HCT116 (cell line): Measurements from ENCODE around the gene OSTM1. TPM values are rescaled to one million over a fixed set of nuclear protein-coding genes. Genes with fewer than 3 reads are reported as not detected.

ENCODE experiments used
- ATAC-seq: fragments of 200-7000 bp; cut with Tn5 transposase; 2 replicates; pipeline ENCODE4 v1.9.1; 2020; ENCODE audit warnings: mild to moderate bottlenecking, moderate library complexity
- BruUV-seq: library from RNA; stranded (reverse); fragments of 400-500 nt; replicated peaks from 2 replicates; lab custom pipeline; 2021; lab: Mats Ljungman, UMichigan
- CTCF ChIA-PET: fragments of 300-600 bp; sonication (Branson Sonifier 250); formaldehyde crosslinking; loops from one replicate; lab custom pipeline; 2021; ENCODE audit warnings: antibody characterized with exemption; lab: Charles Lee
- POLR2A ChIA-PET: fragments of 300-600, 350-600 bp; sonication (Branson Sonifier 250); formaldehyde crosslinking; loops from one replicate; lab custom pipeline; 2021; ENCODE audit warnings: antibody characterized with exemption; lab: Charles Lee
- RAD21 ChIA-PET, 2 experiments: fragments of 300-600 bp; sonication (Branson Sonifier 250); formaldehyde crosslinking; loops; one replicate each; lab custom pipeline; 2023; ENCODE audit warnings: low total read pairs in 2 of 2; ENCODE audit not compliant: uncharacterized antibody in 2 of 2, unreplicated experiment in 2 of 2, low non-redundant PET in 1 of 2; lab: Charles Lee
- DNase-seq: peaks from one replicate; pipeline ENCODE4 v3.0.0-alpha.2; 2010; ENCODE audit warnings: low read depth, low spot score
- H2AFZ ChIP-seq: fragments of 200-600 bp; shearing (Covaris generic), sonication (generic); 2 replicates; pipeline ENCODE4 v1.6.1; 2017; ENCODE audit warnings: low read depth, mixed run types, mixed read lengths, antibody characterized with exemption, low read length; ENCODE audit not compliant: poor library complexity, severe bottlenecking
- H3K27ac ChIP-seq: 2 replicates; pipeline ENCODE4 v1.5.1; 2012; ENCODE audit warnings: low read depth, low read length
- H3K27me3 ChIP-seq: fragments of 200-600 bp; sonication (generic); 2 replicates; pipeline ENCODE4 v1.6.1; 2016; ENCODE audit warnings: mixed run types, low read length, mixed read lengths; ENCODE audit not compliant: insufficient read depth
- H3K36me3 ChIP-seq, 2 experiments: fragments of 200-500 bp in 1 of 2; fragments of 200-600 bp in 1 of 2; sonication (Bioruptor generic) in 1 of 2; sonication (generic) in 1 of 2; 2 replicates each; pipeline versions ENCODE4 v1.5.1 to v1.6.1; 2014 to 2016; ENCODE audit warnings: low read length in 2 of 2, inconsistent platforms in 1 of 2, mixed read lengths in 1 of 2, mixed run types in 1 of 2; ENCODE audit not compliant: insufficient read depth in 2 of 2, control insufficient read depth in 1 of 2
- H3K4me1 ChIP-seq, 2 experiments: fragments of 200-600 bp in 1 of 2; sonication (generic) in 1 of 2; 2 replicates each; pipeline versions ENCODE4 v1.5.1 to v1.6.1; 2012 to 2017; ENCODE audit warnings: low read length in 2 of 2, inconsistent platforms in 1 of 2, mild to moderate bottlenecking in 1 of 2, mixed read lengths in 1 of 2, mixed run types in 1 of 2, moderate library complexity in 1 of 2; ENCODE audit not compliant: insufficient read depth in 2 of 2, control insufficient read depth in 1 of 2
- H3K4me2 ChIP-seq: fragments of 200-600 bp; sonication (generic); 2 replicates; pipeline ENCODE4 v1.6.1; 2017; ENCODE audit warnings: mixed run types, low read length, mixed read lengths
- H3K4me3 ChIP-seq, 2 experiments: fragments of 200-600 bp in 1 of 2; sonication (generic) in 1 of 2; replicated peaks in 1 of 2; 2 replicates each; pipeline ENCODE4 v1.5.1; 2011 to 2016; ENCODE audit warnings: low read length in 2 of 2, control low read depth in 1 of 2, low read depth in 1 of 2, mild to moderate bottlenecking in 1 of 2, mixed read lengths in 1 of 2, mixed run types in 1 of 2
- H3K79me2 ChIP-seq: fragments of 200-600 bp; sonication (generic); 2 replicates; pipeline ENCODE4 v1.6.1; 2017; ENCODE audit warnings: mild to moderate bottlenecking, mixed run types, low read length, moderate library complexity, mixed read lengths; ENCODE audit not compliant: insufficient read depth
- H3K9ac ChIP-seq: fragments of 200-600 bp; sonication (generic); 2 replicates; pipeline ENCODE4 v1.6.1; 2016; ENCODE audit warnings: low read length, mixed read lengths
- H3K9me2 ChIP-seq: fragments of 200-600 bp; sonication (generic), shearing (Covaris generic); 2 replicates; pipeline ENCODE4 v1.6.1; 2017; ENCODE audit warnings: mixed run types, mild to moderate bottlenecking, moderate library complexity; ENCODE audit not compliant: insufficient read depth
- H3K9me3 ChIP-seq, 2 experiments: fragments of 200-500 bp in 1 of 2; fragments of 200-600 bp in 1 of 2; sonication (Bioruptor generic) in 1 of 2; sonication (generic) in 1 of 2; 2 replicates each; pipeline ENCODE4 v1.6.1; 2014 to 2017; ENCODE audit warnings: low read length in 2 of 2, mixed read lengths in 2 of 2, inconsistent platforms in 1 of 2, low read depth in 1 of 2, mild to moderate bottlenecking in 1 of 2, mixed run types in 1 of 2, moderate library complexity in 1 of 2; ENCODE audit not compliant: control insufficient read depth in 1 of 2, insufficient read depth in 1 of 2
- H4K20me1 ChIP-seq: fragments of 200-600 bp; sonication (generic), shearing (Covaris generic); 2 replicates; pipeline ENCODE4 v1.6.1; 2017; ENCODE audit warnings: mixed run types, mild to moderate bottlenecking, moderate library complexity; ENCODE audit not compliant: insufficient read depth
- CBX3 ChIP-seq: IDR thresholded peaks from 2 replicates; pipeline ENCODE4 v1.6.1; 2012; ENCODE audit warnings: low read depth
- CEBPB ChIP-seq: IDR thresholded peaks from 2 replicates; pipeline ENCODE4 v1.6.1; 2012; ENCODE audit warnings: low read depth
- EGR1 ChIP-seq: IDR thresholded peaks from 2 replicates; pipeline ENCODE4 v1.6.1; 2012; ENCODE audit warnings: low read depth
- ELF1 ChIP-seq: IDR thresholded peaks from 2 replicates; pipeline ENCODE4 v1.6.1; 2012; ENCODE audit warnings: low read depth, borderline replicate concordance
- EZH2 ChIP-seq: fragments of 200-600 bp; sonication (generic); IDR thresholded peaks from 2 replicates; pipeline ENCODE4 v1.6.1; 2017; ENCODE audit warnings: antibody characterized with exemption, mixed run types
- EZH2phosphoT487 ChIP-seq: fragments of 200-600 bp; IDR thresholded peaks from 2 replicates; pipeline ENCODE4 v1.6.1; 2018; ENCODE audit warnings: antibody characterized with exemption, borderline replicate concordance
- FOSL1 ChIP-seq: IDR thresholded peaks from 2 replicates; pipeline ENCODE4 v1.6.1; 2012; ENCODE audit warnings: low read depth
- JUND ChIP-seq: IDR thresholded peaks from 2 replicates; pipeline ENCODE4 v1.6.1; 2012
- POLR2A ChIP-seq: IDR thresholded peaks from 2 replicates; pipeline ENCODE4 v1.7.0; 2011; ENCODE audit warnings: borderline replicate concordance; ENCODE audit not compliant: insufficient read depth, insufficient read length; ENCODE audit errors: extremely low read depth
- RAD21 ChIP-seq: IDR thresholded peaks from 2 replicates; pipeline ENCODE4 v1.6.1; 2012; ENCODE audit warnings: low read depth, mild to moderate bottlenecking
- SP1 ChIP-seq: IDR thresholded peaks from 2 replicates; pipeline ENCODE4 v1.6.1; 2012; ENCODE audit warnings: low read depth
- SRF ChIP-seq: IDR thresholded peaks from 2 replicates; pipeline ENCODE4 v1.6.1; 2012; ENCODE audit warnings: low read depth
- TCF7L2 ChIP-seq: IDR thresholded peaks from 2 replicates; pipeline ENCODE4 v1.7.0; 2011; ENCODE audit warnings: borderline replicate concordance, inconsistent platforms; ENCODE audit not compliant: insufficient read depth, insufficient read length; ENCODE audit errors: extremely low read depth
- YY1 ChIP-seq: IDR thresholded peaks from 2 replicates; pipeline ENCODE4 v1.6.1; 2011; ENCODE audit warnings: low read length, low read depth, moderate library complexity, mild to moderate bottlenecking; ENCODE audit not compliant: insufficient replicate concordance; ENCODE audit errors: extremely low read depth
- intact Hi-C: fragments of 100-400 bp; cut with micrococcal nuclease; formaldehyde crosslinking; loops from 2 replicates; pipeline ENCODE4 v1.10.0; 2022
- total RNA-seq: library from RNA; stranded (reverse); gene quantifications from one replicate; pipeline ENCODE4 v1.2.1, GENCODE V29; 2021; ENCODE audit not compliant: unreplicated experiment
- TF ChIP-seq, protein P1 (sequence below): IDR thresholded peaks from 2 replicates; pipeline ENCODE4 v1.6.1; 2012; ENCODE audit warnings: low read depth
- TF ChIP-seq, protein P2 (sequence below): IDR thresholded peaks from 2 replicates; pipeline ENCODE4 v1.6.1; 2012
- TF ChIP-seq, protein P3 (sequence below), 3 experiments: fragments of 200-600 bp in 1 of 3; sonication (generic) in 1 of 3; IDR thresholded peaks in 2 of 3; conservative IDR thresholded peaks in 1 of 3; 2 replicates each; pipeline ENCODE4 v1.5.1; 2012 to 2017; ENCODE audit warnings: low read depth in 2 of 3, low read length in 2 of 3, antibody characterized with exemption in 1 of 3, borderline replicate concordance in 1 of 3, control low read depth in 1 of 3, mild to moderate bottlenecking in 1 of 3, mixed read lengths in 1 of 3, mixed run types in 1 of 3, moderate library complexity in 1 of 3; ENCODE audit not compliant: insufficient read depth in 1 of 3

Gene OSTM1
- total RNA-seq, 1 experiment from 2014 or later: 11.2 TPM

DNA sequence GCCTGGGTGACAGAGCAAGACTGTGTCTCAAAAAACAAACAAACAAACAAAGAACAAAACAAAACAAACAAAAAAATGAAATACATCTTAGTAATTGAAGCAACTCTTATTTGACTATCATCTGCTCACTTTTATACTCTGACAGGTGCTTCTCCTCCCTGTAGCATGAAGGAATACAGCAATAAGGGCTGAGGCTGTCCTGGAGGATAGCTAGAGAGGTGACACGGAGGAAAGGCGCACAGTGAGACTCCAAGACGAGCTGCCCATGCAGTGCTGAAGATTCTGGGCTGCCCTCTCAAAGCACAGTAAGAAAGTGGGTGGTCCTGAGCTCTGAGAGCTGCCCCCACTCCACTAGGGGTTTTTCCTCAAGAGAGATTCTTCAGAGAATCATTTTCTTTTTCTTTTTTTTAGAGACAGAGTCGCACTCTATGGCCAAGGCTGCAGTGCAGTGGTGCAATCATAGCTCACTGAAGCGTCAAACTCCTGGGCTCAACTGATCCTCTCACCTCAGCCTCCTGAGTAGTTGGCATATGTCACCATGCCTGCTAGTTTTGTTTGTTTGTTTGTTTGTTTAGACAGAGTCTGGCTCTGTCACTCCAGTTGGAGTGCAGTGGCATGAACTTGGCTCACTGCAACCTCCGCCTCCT, 50.0 kb downstream of the OSTM1 start:
- no peak for DNase-seq
- Histone ChIP-seq H3K9me2 (no peaks in the 10 kb centered on the region), H3K4me1 (peaks cover 0 to 3% of the 10 kb centered on the region in 2 experiments; a peak in 1 of 4 replicates), H3K9ac (no peak overlapping the region), H3K79me2 (no peaks in the 10 kb centered on the region), H3K4me3 (no peak overlapping the region)
- POLR2A ChIA-PET: no interaction called here
- BruUV-seq: no TSS peak
- TF ChIP-seq EGR1: no peak
- TF ChIP-seq CEBPB: no peak
- TF ChIP-seq, protein P1, sequence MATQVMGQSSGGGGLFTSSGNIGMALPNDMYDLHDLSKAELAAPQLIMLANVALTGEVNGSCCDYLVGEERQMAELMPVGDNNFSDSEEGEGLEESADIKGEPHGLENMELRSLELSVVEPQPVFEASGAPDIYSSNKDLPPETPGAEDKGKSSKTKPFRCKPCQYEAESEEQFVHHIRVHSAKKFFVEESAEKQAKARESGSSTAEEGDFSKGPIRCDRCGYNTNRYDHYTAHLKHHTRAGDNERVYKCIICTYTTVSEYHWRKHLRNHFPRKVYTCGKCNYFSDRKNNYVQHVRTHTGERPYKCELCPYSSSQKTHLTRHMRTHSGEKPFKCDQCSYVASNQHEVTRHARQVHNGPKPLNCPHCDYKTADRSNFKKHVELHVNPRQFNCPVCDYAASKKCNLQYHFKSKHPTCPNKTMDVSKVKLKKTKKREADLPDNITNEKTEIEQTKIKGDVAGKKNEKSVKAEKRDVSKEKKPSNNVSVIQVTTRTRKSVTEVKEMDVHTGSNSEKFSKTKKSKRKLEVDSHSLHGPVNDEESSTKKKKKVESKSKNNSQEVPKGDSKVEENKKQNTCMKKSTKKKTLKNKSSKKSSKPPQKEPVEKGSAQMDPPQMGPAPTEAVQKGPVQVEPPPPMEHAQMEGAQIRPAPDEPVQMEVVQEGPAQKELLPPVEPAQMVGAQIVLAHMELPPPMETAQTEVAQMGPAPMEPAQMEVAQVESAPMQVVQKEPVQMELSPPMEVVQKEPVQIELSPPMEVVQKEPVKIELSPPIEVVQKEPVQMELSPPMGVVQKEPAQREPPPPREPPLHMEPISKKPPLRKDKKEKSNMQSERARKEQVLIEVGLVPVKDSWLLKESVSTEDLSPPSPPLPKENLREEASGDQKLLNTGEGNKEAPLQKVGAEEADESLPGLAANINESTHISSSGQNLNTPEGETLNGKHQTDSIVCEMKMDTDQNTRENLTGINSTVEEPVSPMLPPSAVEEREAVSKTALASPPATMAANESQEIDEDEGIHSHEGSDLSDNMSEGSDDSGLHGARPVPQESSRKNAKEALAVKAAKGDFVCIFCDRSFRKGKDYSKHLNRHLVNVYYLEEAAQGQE: no peak
- TF ChIP-seq POLR2A: no peak
- no peak for TF ChIP-seq CBX3
- no peak for TF ChIP-seq ELF1
- no peak for TF ChIP-seq SRF
- TF ChIP-seq, protein P2, sequence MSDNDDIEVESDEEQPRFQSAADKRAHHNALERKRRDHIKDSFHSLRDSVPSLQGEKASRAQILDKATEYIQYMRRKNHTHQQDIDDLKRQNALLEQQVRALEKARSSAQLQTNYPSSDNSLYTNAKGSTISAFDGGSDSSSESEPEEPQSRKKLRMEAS: no peak
- TF ChIP-seq, protein P3, sequence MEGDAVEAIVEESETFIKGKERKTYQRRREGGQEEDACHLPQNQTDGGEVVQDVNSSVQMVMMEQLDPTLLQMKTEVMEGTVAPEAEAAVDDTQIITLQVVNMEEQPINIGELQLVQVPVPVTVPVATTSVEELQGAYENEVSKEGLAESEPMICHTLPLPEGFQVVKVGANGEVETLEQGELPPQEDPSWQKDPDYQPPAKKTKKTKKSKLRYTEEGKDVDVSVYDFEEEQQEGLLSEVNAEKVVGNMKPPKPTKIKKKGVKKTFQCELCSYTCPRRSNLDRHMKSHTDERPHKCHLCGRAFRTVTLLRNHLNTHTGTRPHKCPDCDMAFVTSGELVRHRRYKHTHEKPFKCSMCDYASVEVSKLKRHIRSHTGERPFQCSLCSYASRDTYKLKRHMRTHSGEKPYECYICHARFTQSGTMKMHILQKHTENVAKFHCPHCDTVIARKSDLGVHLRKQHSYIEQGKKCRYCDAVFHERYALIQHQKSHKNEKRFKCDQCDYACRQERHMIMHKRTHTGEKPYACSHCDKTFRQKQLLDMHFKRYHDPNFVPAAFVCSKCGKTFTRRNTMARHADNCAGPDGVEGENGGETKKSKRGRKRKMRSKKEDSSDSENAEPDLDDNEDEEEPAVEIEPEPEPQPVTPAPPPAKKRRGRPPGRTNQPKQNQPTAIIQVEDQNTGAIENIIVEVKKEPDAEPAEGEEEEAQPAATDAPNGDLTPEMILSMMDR (IDR thresholded peaks at IDR 0.05 in 2 of 3, conservative IDR thresholded peaks at IDR 0.05 in 1 of 3; ENCODE audit: borderline replicate concordance in 1 of 3, insufficient read depth in 1 of 3, low read depth in 2 of 3, low read length in 2 of 3): no peak
- no peak for TF ChIP-seq JUND
- TF ChIP-seq SP1: no peak
- no peak for TF ChIP-seq YY1
- TF ChIP-seq EZH2: no peak
- no peak for TF ChIP-seq FOSL1
- no peak for TF ChIP-seq EZH2phosphoT487
- no peak for TF ChIP-seq TCF7L2
- no peak for TF ChIP-seq RAD21
- TF ChIP-seq, all 23 proteins: peak for 0
- H3K9me3 ChIP-seq: no peaks in the 10 kb centered on the region
- no peaks in the 10 kb centered on the region for H3K36me3 ChIP-seq
- no peaks in the 10 kb centered on the region for H4K20me1 ChIP-seq
- H3K27ac ChIP-seq: no peak overlapping the region
- ChIA-PET CTCF (no interaction called here), RAD21 (no interaction called here)
- H2AFZ ChIP-seq: no peak overlapping the region
- intact Hi-C loops: no loop called here
- no peak for ATAC-seq
- no peak overlapping the region for H3K4me2 ChIP-seq
- H3K27me3 ChIP-seq: no peaks in the 10 kb centered on the region
